ENCODE measurements around the gene KRTAP9-1. TPM values are rescaled to one million over a fixed set of nuclear protein-coding genes. Genes with fewer than 3 reads are reported as not detected.

KRTAP9-1 gene
- total RNA-seq, 1 donor from 2014 or later, result not detected

Other genes with a start within 250 kb of the KRTAP9-1 start
- not detected in 2 replicates for gene KRT39, start 222.9 kb upstream of the KRTAP9-1 start, total RNA-seq
- not detected in 2 replicates for gene KRT40, start 205.6 kb upstream of the KRTAP9-1 start, total RNA-seq
- not detected in 2 replicates for gene KRTAP3-3, start 195.7 kb upstream of the KRTAP9-1 start, total RNA-seq
- gene KRTAP3-2, start 190.0 kb upstream of the KRTAP9-1 start, total RNA-seq, result not detected in 2 replicates
- not detected in 2 replicates for gene KRTAP3-1, start 180.8 kb upstream of the KRTAP9-1 start, total RNA-seq
- gene KRTAP1-5, start 162.7 kb upstream of the KRTAP9-1 start, total RNA-seq, result not detected in 2 replicates
- not detected in 2 replicates for gene KRTAP1-4, start 159.7 kb upstream of the KRTAP9-1 start, total RNA-seq
- gene KRTAP1-3, start 155.0 kb upstream of the KRTAP9-1 start, total RNA-seq, result not detected in 2 replicates
- 0.25 and 0.35 TPM in 2 replicates for gene KRTAP1-1, start 148.4 kb upstream of the KRTAP9-1 start, total RNA-seq
- gene KRTAP2-1, start 142.6 kb upstream of the KRTAP9-1 start, total RNA-seq, result not detected in 2 replicates
- gene KRTAP2-2, start 134.7 kb upstream of the KRTAP9-1 start, total RNA-seq, result 0.15 TPM in 1 of 2 replicates, not detected in the other
- gene KRTAP2-3, start 129.8 kb upstream of the KRTAP9-1 start, total RNA-seq, result 0.55 and 5.9 TPM in 2 replicates
- not detected in 2 replicates for gene KRTAP2-4, start 124.0 kb upstream of the KRTAP9-1 start, total RNA-seq
- not detected in 2 replicates for gene KRTAP4-7, start 105.7 kb upstream of the KRTAP9-1 start, total RNA-seq
- gene KRTAP4-8, start 91.7 kb upstream of the KRTAP9-1 start, total RNA-seq, result not detected in 2 replicates
- gene KRTAP4-16, start 87.7 kb upstream of the KRTAP9-1 start, total RNA-seq, result not detected in 2 replicates
- not detected in 2 replicates for gene KRTAP4-9, start 84.5 kb upstream of the KRTAP9-1 start, total RNA-seq
- gene KRTAP4-11, start 71.5 kb upstream of the KRTAP9-1 start, total RNA-seq, result not detected in 2 replicates
- gene KRTAP4-12, start 65.7 kb upstream of the KRTAP9-1 start, total RNA-seq, result not detected in 2 replicates
- gene KRTAP4-6, start 49.3 kb upstream of the KRTAP9-1 start, total RNA-seq, result not detected in 2 replicates
- gene KRTAP4-5, start 40.1 kb upstream of the KRTAP9-1 start, total RNA-seq, result not detected in 2 replicates
- not detected in 2 replicates for gene KRTAP4-4, start 29.1 kb upstream of the KRTAP9-1 start, total RNA-seq
- gene KRTAP4-3, start 21.7 kb upstream of the KRTAP9-1 start, total RNA-seq, result not detected in 2 replicates
- not detected in 2 replicates for gene KRTAP4-2, start 11.7 kb upstream of the KRTAP9-1 start, total RNA-seq
- gene KRTAP4-1, start 5.0 kb upstream of the KRTAP9-1 start, total RNA-seq, result not detected in 2 replicates
- not detected in 2 replicates for gene KRTAP9-2, start 36.8 kb downstream of the KRTAP9-1 start, total RNA-seq
- gene KRTAP9-3, start 42.6 kb downstream of the KRTAP9-1 start, total RNA-seq, result not detected in 2 replicates
- gene KRTAP9-8, start 48.1 kb downstream of the KRTAP9-1 start, total RNA-seq, result not detected in 2 replicates
- gene KRTAP9-4, start 59.8 kb downstream of the KRTAP9-1 start, total RNA-seq, result not detected in 2 replicates
- not detected in 2 replicates for gene KRTAP9-9, start 65.5 kb downstream of the KRTAP9-1 start, total RNA-seq
- gene KRTAP9-6, start 75.5 kb downstream of the KRTAP9-1 start, total RNA-seq, result not detected in 2 replicates
- gene KRTAP9-7, start 85.8 kb downstream of the KRTAP9-1 start, total RNA-seq, result not detected in 2 replicates
- gene KRTAP29-1, start 113.0 kb downstream of the KRTAP9-1 start, total RNA-seq, result not detected in 2 replicates
- not detected in 2 replicates for gene KRTAP16-1, start 119.4 kb downstream of the KRTAP9-1 start, total RNA-seq
- gene KRTAP17-1, start 125.8 kb downstream of the KRTAP9-1 start, total RNA-seq, result not detected in 2 replicates
- gene KRT33A, start 160.9 kb downstream of the KRTAP9-1 start, total RNA-seq, result not detected in 2 replicates
- not detected in 2 replicates for gene KRT33B, start 179.9 kb downstream of the KRTAP9-1 start, total RNA-seq
- gene KRT34, start 192.4 kb downstream of the KRTAP9-1 start, total RNA-seq, result 0.05 and 26.4 TPM in 2 replicates
- gene KRT31, start 207.7 kb downstream of the KRTAP9-1 start, total RNA-seq, result not detected in 2 replicates
- not detected in 2 replicates for gene KRT37, start 234.7 kb downstream of the KRTAP9-1 start, total RNA-seq

Data from renal cortical epithelial cell (primary cell).